ENCODE measurements around the gene KCTD17.

KCTD17 gene

DNA sequence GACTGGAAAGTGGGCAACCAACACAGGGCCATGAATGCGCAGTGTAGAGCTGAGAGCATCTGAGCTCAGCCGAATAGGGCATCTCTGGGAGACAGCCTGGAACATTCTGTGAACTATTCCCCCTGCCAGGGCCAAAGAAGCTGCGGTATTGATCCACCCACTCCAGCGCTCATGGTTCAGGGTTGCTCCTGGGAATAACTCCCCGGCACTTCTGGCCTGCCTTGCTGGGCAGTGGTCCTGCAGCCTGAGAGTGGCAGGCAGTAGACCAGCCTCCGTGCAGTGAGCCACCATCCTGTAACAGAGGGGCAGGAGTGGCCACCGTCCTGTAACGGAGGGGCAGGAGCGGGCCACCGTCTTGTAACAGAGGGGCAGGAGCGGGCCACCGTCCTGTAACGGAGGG is 45.8 kb downstream of the KCTD17 start:
- H2BK15ac ChIP-seq (ENCODE audit: low read length): no peak overlapping the region
- H3K4me1 ChIP-seq (ENCODE audit: control insufficient read depth in 2 of 2, insufficient read depth in 1 of 2, low read depth in 1 of 2, low read length in 2 of 2): peaks cover 0 to 2% of the 10 kb centered on the region in 2 donors
- H3K27me3 ChIP-seq (ENCODE audit: control insufficient read depth in 3 of 3, insufficient read depth in 3 of 3, low read depth in 1 of 3, low read length in 3 of 3): peaks cover 0 to 64% (median 6%) of the 10 kb centered on the region in 3 experiments
- no peak for DNase-seq (ENCODE audit: low spot score)
- H3K23ac ChIP-seq (ENCODE audit: low read depth, low read length, poor library complexity): no peak overlapping the region
- no peak overlapping the region for H3K4me2 ChIP-seq (ENCODE audit: insufficient read depth, low read length, poor library complexity, severe bottlenecking)
- H3K9ac ChIP-seq (ENCODE audit: low read depth, low read length, poor library complexity): no peak overlapping the region
- no peak overlapping the region for H2BK5ac ChIP-seq (ENCODE audit: low read length)
- H3K14ac ChIP-seq (ENCODE audit: low read length): no peak overlapping the region
- H3K9me3 ChIP-seq (replicated peaks in 1 of 2; ENCODE audit: control insufficient read depth in 2 of 2, insufficient read depth in 1 of 2, low read depth in 1 of 2, low read length in 2 of 2): no peaks in the 10 kb centered on the region
- peak overlapping the region; percentile 53 for H3K18ac ChIP-seq (ENCODE audit: low read length)
- H3K27ac ChIP-seq (replicated peaks; ENCODE audit: low read length): no peak overlapping the region
- H2AK5ac ChIP-seq (ENCODE audit: low read depth, low read length): no peak overlapping the region
- H3K79me1 ChIP-seq (ENCODE audit: low read depth, low read length): no peaks in the 10 kb centered on the region
- no peak overlapping the region for H2BK120ac ChIP-seq (ENCODE audit: low read depth, low read length)
- no peak overlapping the region for H4K91ac ChIP-seq (ENCODE audit: low read depth, low read length, poor library complexity)
- no peak overlapping the region for H3K4ac ChIP-seq (ENCODE audit: low read length)
- no CpG with 5 or more reads among the region's 13 CpGs for WGBS, 2 donors (ENCODE audit: extremely low coverage in 2 of 2, insufficient read length in 2 of 2, insufficient replicate concordance in 1 of 2)
- no peak overlapping the region for H2BK12ac ChIP-seq (ENCODE audit: low read length)
- no peaks in the 10 kb centered on the region for H3K36me3 ChIP-seq (replicated peaks in 1 of 2; ENCODE audit: control insufficient read depth in 2 of 2, insufficient read depth in 2 of 2, low read length in 2 of 2)
- H2AFZ ChIP-seq (ENCODE audit: low read length): peak overlapping the region; percentile 45
- no peak overlapping the region for H3K4me3 ChIP-seq (ENCODE audit: low read length in 2 of 2)
- no peak overlapping the region for H4K8ac ChIP-seq (ENCODE audit: low read depth, low read length)

DNA sequence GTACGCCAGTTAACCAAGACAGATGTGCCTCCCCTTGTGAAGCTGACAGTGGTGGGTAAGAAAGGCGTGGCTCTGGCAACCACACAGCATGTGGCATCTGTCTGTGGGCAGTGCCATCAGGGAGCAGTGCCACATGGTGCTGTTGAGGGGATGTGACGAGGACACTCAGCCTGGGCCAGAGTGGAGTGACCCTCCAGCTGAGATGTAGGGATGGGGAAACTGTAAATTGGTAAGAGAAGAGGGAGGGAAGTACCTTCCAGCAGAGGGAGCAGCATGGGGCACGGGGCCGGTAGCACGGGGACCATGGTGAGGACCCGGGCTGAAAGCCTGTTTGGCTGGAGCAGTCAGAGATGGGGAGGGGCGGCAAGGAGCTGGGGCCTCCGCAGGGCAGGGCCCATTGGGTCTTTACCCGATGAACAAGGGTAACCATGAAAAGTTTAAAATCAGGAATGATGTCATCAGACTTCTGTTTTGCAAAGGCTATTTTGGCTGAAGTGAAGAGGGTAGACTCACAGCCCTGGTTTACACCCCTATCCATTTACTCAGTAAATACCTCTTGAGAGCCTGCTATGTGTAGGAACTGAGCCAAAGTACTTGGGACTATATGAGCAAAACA is 47.5 kb downstream of the KCTD17 start:
- no peak overlapping the region for H3K4ac ChIP-seq (ENCODE audit: low read length)
- no peak overlapping the region for H4K8ac ChIP-seq (ENCODE audit: low read depth, low read length)
- no peaks in the 10 kb centered on the region for H3K36me3 ChIP-seq (replicated peaks in 1 of 2; ENCODE audit: control insufficient read depth in 2 of 2, insufficient read depth in 2 of 2, low read length in 2 of 2)
- H3K23ac ChIP-seq (ENCODE audit: low read depth, low read length, poor library complexity): peak overlapping the region; percentile 22
- H4K91ac ChIP-seq (ENCODE audit: low read depth, low read length, poor library complexity): no peak overlapping the region
- no peak overlapping the region for H3K4me3 ChIP-seq (ENCODE audit: low read length in 2 of 2)
- H2AFZ ChIP-seq (ENCODE audit: low read length): no peak overlapping the region
- H3K79me1 ChIP-seq (ENCODE audit: low read depth, low read length): no peaks in the 10 kb centered on the region
- H2BK15ac ChIP-seq (ENCODE audit: low read length): no peak overlapping the region
- no CpG with 5 or more reads among the region's 10 CpGs for WGBS, 2 donors (ENCODE audit: extremely low coverage in 2 of 2, insufficient read length in 2 of 2, insufficient replicate concordance in 1 of 2)
- H3K27me3 ChIP-seq (ENCODE audit: control insufficient read depth in 3 of 3, insufficient read depth in 3 of 3, low read depth in 1 of 3, low read length in 3 of 3): peaks cover 0 to 71% (median 6%) of the 10 kb centered on the region in 3 experiments
- H2BK12ac ChIP-seq (ENCODE audit: low read length): no peak overlapping the region
- H3K14ac ChIP-seq (ENCODE audit: low read length): peak overlapping the region; percentile 42
- H2AK5ac ChIP-seq (ENCODE audit: low read depth, low read length): peak overlapping the region; percentile 36
- H3K4me2 ChIP-seq (ENCODE audit: insufficient read depth, low read length, poor library complexity, severe bottlenecking): no peak overlapping the region
- H2BK120ac ChIP-seq (ENCODE audit: low read depth, low read length): no peak overlapping the region
- no peak overlapping the region for H3K9ac ChIP-seq (ENCODE audit: low read depth, low read length, poor library complexity)
- H2BK5ac ChIP-seq (ENCODE audit: low read length): no peak overlapping the region
- DNase-seq (ENCODE audit: low spot score): no peak
- no peak overlapping the region for H3K27ac ChIP-seq (replicated peaks; ENCODE audit: low read length)
- no peak overlapping the region for H3K18ac ChIP-seq (ENCODE audit: low read length)
- H3K9me3 ChIP-seq (replicated peaks in 1 of 2; ENCODE audit: control insufficient read depth in 2 of 2, insufficient read depth in 1 of 2, low read depth in 1 of 2, low read length in 2 of 2): no peaks in the 10 kb centered on the region
- H3K4me1 ChIP-seq (ENCODE audit: control insufficient read depth in 2 of 2, insufficient read depth in 1 of 2, low read depth in 1 of 2, low read length in 2 of 2): peaks cover 0 to 2% of the 10 kb centered on the region in 2 donors

DNA sequence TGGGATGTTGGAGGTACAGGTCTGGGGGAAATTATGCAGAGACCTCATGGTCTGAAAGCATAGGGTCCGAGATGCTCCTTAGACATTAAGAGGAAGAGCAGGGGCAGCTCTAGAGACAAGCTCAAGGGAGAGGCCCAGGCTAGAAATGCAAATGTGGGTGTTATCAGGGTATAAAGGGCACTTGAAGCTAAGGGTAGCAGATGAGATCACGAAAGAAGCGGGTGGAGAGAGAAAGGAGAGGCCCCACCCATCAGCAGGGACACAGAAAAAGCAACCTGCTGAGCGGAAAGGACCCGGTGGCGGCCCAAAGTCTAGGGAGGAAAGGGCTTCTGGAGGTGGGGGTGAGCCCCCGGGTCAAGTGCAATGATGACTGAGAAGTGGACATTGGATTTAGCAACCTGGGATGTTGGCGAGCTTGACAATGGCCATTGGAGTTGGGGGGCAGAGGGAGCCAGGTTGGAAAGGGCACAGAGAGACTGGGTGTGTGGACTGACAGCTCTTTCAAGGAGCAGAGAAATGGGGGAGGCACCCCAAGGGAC is 49.1 kb downstream of the KCTD17 start:
- Histone ChIP-seq H3K4me2 (ENCODE audit: insufficient read depth, low read length, poor library complexity, severe bottlenecking) (no peak overlapping the region), H3K79me1 (ENCODE audit: low read depth, low read length) (no peaks in the 10 kb centered on the region), H3K4me1 (ENCODE audit: control insufficient read depth in 2 of 2, insufficient read depth in 1 of 2, low read depth in 1 of 2, low read length in 2 of 2) (peaks cover 0 to 2% of the 10 kb centered on the region in 2 donors), H2BK5ac (ENCODE audit: low read length) (no peak overlapping the region), H3K4ac (ENCODE audit: low read length) (no peak overlapping the region), H3K27me3 (ENCODE audit: control insufficient read depth in 3 of 3, insufficient read depth in 3 of 3, low read depth in 1 of 3, low read length in 3 of 3) (peaks cover 0 to 63% (median 4%) of the 10 kb centered on the region in 3 experiments), H3K36me3 (replicated peaks in 1 of 2; ENCODE audit: control insufficient read depth in 2 of 2, insufficient read depth in 2 of 2, low read length in 2 of 2) (no peaks in the 10 kb centered on the region), H3K14ac (ENCODE audit: low read length) (no peak overlapping the region), H3K23ac (ENCODE audit: low read depth, low read length, poor library complexity) (no peak overlapping the region), H3K4me3 (ENCODE audit: low read length in 2 of 2) (no peak overlapping the region), H2BK15ac (ENCODE audit: low read length) (no peak overlapping the region), H4K8ac (ENCODE audit: low read depth, low read length) (no peak overlapping the region), H2AK5ac (ENCODE audit: low read depth, low read length) (peak overlapping the region; percentile 47), H2BK120ac (ENCODE audit: low read depth, low read length) (peak overlapping the region; percentile 4), H3K27ac (replicated peaks; ENCODE audit: low read length) (no peak overlapping the region), H3K9ac (ENCODE audit: low read depth, low read length, poor library complexity) (no peak overlapping the region), H4K91ac (ENCODE audit: low read depth, low read length, poor library complexity) (no peak overlapping the region), H3K9me3 (replicated peaks in 1 of 2; ENCODE audit: control insufficient read depth in 2 of 2, insufficient read depth in 1 of 2, low read depth in 1 of 2, low read length in 2 of 2) (no peaks in the 10 kb centered on the region), H3K18ac (ENCODE audit: low read length) (no peak overlapping the region), H2AFZ (ENCODE audit: low read length) (no peak overlapping the region), H2BK12ac (ENCODE audit: low read length) (no peak overlapping the region)
- no CpG with 5 or more reads among the region's 8 CpGs for WGBS, 2 donors (ENCODE audit: extremely low coverage in 2 of 2, insufficient read length in 2 of 2, insufficient replicate concordance in 1 of 2)
- no peak for DNase-seq (ENCODE audit: low spot score)

DNA sequence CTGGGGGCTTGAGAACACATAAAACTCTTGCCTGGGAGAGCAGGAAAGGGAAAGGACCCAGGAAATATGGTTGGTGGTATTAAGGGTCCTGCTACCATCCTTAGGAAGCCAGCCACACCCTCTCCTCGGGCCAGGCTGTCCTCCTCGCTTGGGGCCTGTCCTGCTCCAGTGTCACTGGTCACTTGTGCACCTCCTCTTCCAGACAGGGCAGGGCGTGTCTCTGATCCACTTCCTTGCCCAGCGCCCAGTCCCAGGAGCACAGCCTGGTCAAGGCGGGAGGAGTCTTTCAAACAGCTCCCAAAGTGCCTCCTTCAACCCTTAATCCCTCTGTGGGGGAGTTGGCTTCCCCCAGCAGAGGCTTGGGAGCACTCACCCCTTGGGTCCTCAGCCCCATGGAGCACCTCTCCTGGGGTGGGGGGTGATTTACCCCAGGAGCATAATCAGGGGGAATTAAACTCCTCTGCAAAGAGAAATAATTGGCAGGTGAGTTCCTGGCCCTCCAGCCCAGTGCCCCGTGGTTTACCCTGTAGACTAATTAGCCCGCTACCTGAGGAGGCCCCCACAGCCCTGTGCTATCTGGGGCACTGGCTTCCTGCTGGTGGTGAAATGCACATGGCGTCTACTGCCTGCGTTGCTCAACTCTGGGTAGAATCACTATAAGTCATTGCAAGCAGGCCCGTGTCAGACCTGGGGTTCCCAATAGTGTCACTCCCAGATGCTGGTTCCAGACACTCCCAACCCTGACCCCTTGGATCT is 49.9 kb downstream of the KCTD17 start:
- Histone ChIP-seq H3K18ac (ENCODE audit: low read length) (no peak overlapping the region), H3K4me2 (ENCODE audit: insufficient read depth, low read length, poor library complexity, severe bottlenecking) (no peak overlapping the region), H2BK120ac (ENCODE audit: low read depth, low read length) (peak overlapping the region; percentile 25), H2AK5ac (ENCODE audit: low read depth, low read length) (peak overlapping the region; percentile 21), H3K36me3 (replicated peaks in 1 of 2; ENCODE audit: control insufficient read depth in 2 of 2, insufficient read depth in 2 of 2, low read length in 2 of 2) (no peaks in the 10 kb centered on the region), H3K27ac (replicated peaks; ENCODE audit: low read length) (no peak overlapping the region), H4K91ac (ENCODE audit: low read depth, low read length, poor library complexity) (no peak overlapping the region), H3K9ac (ENCODE audit: low read depth, low read length, poor library complexity) (no peak overlapping the region), H3K79me1 (ENCODE audit: low read depth, low read length) (no peaks in the 10 kb centered on the region), H3K4me1 (ENCODE audit: control insufficient read depth in 2 of 2, insufficient read depth in 1 of 2, low read depth in 1 of 2, low read length in 2 of 2) (peaks cover 0 to 2% of the 10 kb centered on the region in 2 donors), H2BK5ac (ENCODE audit: low read length) (no peak overlapping the region), H3K27me3 (ENCODE audit: control insufficient read depth in 3 of 3, insufficient read depth in 3 of 3, low read depth in 1 of 3, low read length in 3 of 3) (peaks cover 0 to 57% (median 4%) of the 10 kb centered on the region in 3 experiments), H3K4me3 (ENCODE audit: low read length in 2 of 2) (no peak overlapping the region), H4K8ac (ENCODE audit: low read depth, low read length) (no peak overlapping the region), H2AFZ (ENCODE audit: low read length) (no peak overlapping the region), H2BK15ac (ENCODE audit: low read length) (no peak overlapping the region), H3K9me3 (replicated peaks in 1 of 2; ENCODE audit: control insufficient read depth in 2 of 2, insufficient read depth in 1 of 2, low read depth in 1 of 2, low read length in 2 of 2) (no peaks in the 10 kb centered on the region), H3K14ac (ENCODE audit: low read length) (no peak overlapping the region), H3K23ac (ENCODE audit: low read depth, low read length, poor library complexity) (no peak overlapping the region), H2BK12ac (ENCODE audit: low read length) (no peak overlapping the region), H3K4ac (ENCODE audit: low read length) (no peak overlapping the region)
- DNase-seq (ENCODE audit: low spot score): no peak
- no CpG with 5 or more reads among the region's 10 CpGs for WGBS, 2 donors (ENCODE audit: extremely low coverage in 2 of 2, insufficient read length in 2 of 2, insufficient replicate concordance in 1 of 2)
